Sigmoid colon (tissue), 4 donors: ENCODE measurements around the gene CD80.

ENCODE experiments used
- CTCF ChIP-seq, 4 experiments: fragments of 450-650 bp in 3 of 4; fragments of 200-600 bp in 1 of 4; IDR thresholded peaks; one replicate each; pipeline ENCODE4 v1.5.1; 2016 to 2019; ENCODE audit warnings: antibody characterized with exemption in 4 of 4, mild to moderate bottlenecking in 3 of 4, moderate library complexity in 2 of 4
- EP300 ChIP-seq, 4 donors: sonication (generic); formaldehyde crosslinking; IDR thresholded peaks; one replicate each; pipeline ENCODE4 v1.6.1; 2017; ENCODE audit warnings: antibody characterized with exemption in 4 of 4
- POLR2AphosphoS5 ChIP-seq, 4 donors: sonication (generic); formaldehyde crosslinking; IDR thresholded peaks; one replicate each; pipeline ENCODE4 v1.6.1; 2017; ENCODE audit warnings: antibody characterized with exemption in 4 of 4

GRCh38 chr3:119500265-119500664, 59.1 kb downstream of the CD80 start:
- TF ChIP-seq CTCF (IDR thresholded peaks at IDR 0.05), result no peak
- no peak for TF ChIP-seq POLR2AphosphoS5 (IDR thresholded peaks at IDR 0.05)
- TF ChIP-seq EP300 (IDR thresholded peaks at IDR 0.05), result no peak
